SK-N-SH treated with all-trans-retinoic acid at 6 μM for 48 hours (cell line): Measurements from ENCODE around the gene DNASE2B.

ENCODE experiments used
- ATAC-seq: fragments of 200-7000 bp; cut with Tn5 transposase; 3 replicates; pipeline ENCODE4 v1.9.1; 2020; ENCODE audit warnings: mild to moderate bottlenecking, moderate library complexity
- ARNTL ChIP-seq: fragments of 450-650 bp; formaldehyde crosslinking; IDR thresholded peaks from 2 replicates; pipeline ENCODE4 v1.5.0; 2020; ENCODE audit warnings: low read depth, mild to moderate bottlenecking, moderate library complexity, borderline replicate concordance
- BACH2 ChIP-seq: fragments of 250-450 bp; sonication (Bioruptor Pico); IDR thresholded peaks from 2 replicates; pipeline ENCODE4 v1.9.0; 2021; ENCODE audit warnings: mild to moderate bottlenecking, borderline replicate concordance
- CREB5 ChIP-seq: fragments of 250-450 bp; sonication (Bioruptor Pico); IDR thresholded peaks from 2 replicates; pipeline ENCODE4 v1.5.1; 2020; ENCODE audit warnings: low read depth, mild to moderate bottlenecking, moderate library complexity
- CSDC2 ChIP-seq: fragments of 250-450 bp; sonication (Bioruptor Pico); IDR thresholded peaks from 2 replicates; pipeline ENCODE4 v1.5.0; 2020; ENCODE audit warnings: mild to moderate bottlenecking, moderate library complexity
- CSRNP3 ChIP-seq: fragments of 250-450 bp; sonication (Bioruptor Pico); IDR thresholded peaks from 2 replicates; pipeline ENCODE4 v1.5.1; 2021; ENCODE audit warnings: mild to moderate bottlenecking, moderate library complexity
- GLIS3 ChIP-seq: fragments of 250-450 bp; sonication (Bioruptor Pico); IDR thresholded peaks from 2 replicates; pipeline ENCODE4 v1.5.0; 2020; ENCODE audit warnings: mild to moderate bottlenecking, moderate library complexity
- ISL1 ChIP-seq: fragments of 250-450 bp; sonication (Bioruptor Pico); IDR thresholded peaks from 2 replicates; pipeline ENCODE4 v2.1.2; 2022; ENCODE audit warnings: mild to moderate bottlenecking, moderate library complexity
- OSR1 ChIP-seq: fragments of 250-450 bp; sonication (Bioruptor Pico); IDR thresholded peaks from 2 replicates; pipeline ENCODE4 v1.8.0; 2022; ENCODE audit warnings: moderate library complexity, mild to moderate bottlenecking, inconsistent platforms
- PATZ1 ChIP-seq: fragments of 250-450 bp; sonication (Bioruptor Pico); IDR thresholded peaks from 2 replicates; pipeline ENCODE4 v1.8.0; 2020; ENCODE audit warnings: mild to moderate bottlenecking, moderate library complexity, borderline replicate concordance
- POU6F1 ChIP-seq: fragments of 250-450 bp; sonication (Bioruptor Pico); IDR thresholded peaks from 2 replicates; pipeline ENCODE4 v1.8.0; 2021; ENCODE audit warnings: low read depth, mild to moderate bottlenecking, moderate library complexity, borderline replicate concordance
- PPARA ChIP-seq: fragments of 250-450 bp; sonication (Bioruptor Pico); IDR thresholded peaks from 2 replicates; pipeline ENCODE4 v1.5.0; 2020; ENCODE audit warnings: mild to moderate bottlenecking, borderline replicate concordance
- SNAI2 ChIP-seq: fragments of 250-450 bp; sonication (Bioruptor Pico); IDR thresholded peaks from 2 replicates; pipeline ENCODE4 v1.5.0; 2020; ENCODE audit warnings: mild to moderate bottlenecking, moderate library complexity
- TCF4 ChIP-seq: fragments of 250-450 bp; sonication (Bioruptor Pico); IDR thresholded peaks from 2 replicates; pipeline ENCODE4 v1.8.0; 2021; ENCODE audit warnings: mild to moderate bottlenecking, moderate library complexity, borderline replicate concordance
- TSHZ2 ChIP-seq: fragments of 250-450 bp; sonication (Bioruptor Pico); IDR thresholded peaks from 2 replicates; pipeline ENCODE4 v1.5.0; 2020; ENCODE audit warnings: mild to moderate bottlenecking, moderate library complexity
- ZC3H10 ChIP-seq: fragments of 250-450 bp; sonication (Bioruptor Pico); IDR thresholded peaks from 2 replicates; pipeline ENCODE4 v1.5.1; 2021; ENCODE audit warnings: mild to moderate bottlenecking, moderate library complexity
- ZFP3 ChIP-seq: fragments of 250-450 bp; sonication (Bioruptor Pico); IDR thresholded peaks from 2 replicates; pipeline ENCODE4 v1.5.0; 2020; ENCODE audit warnings: mild to moderate bottlenecking, moderate library complexity
- ZFP30 ChIP-seq: fragments of 450-650 bp; formaldehyde crosslinking; IDR thresholded peaks from 2 replicates; pipeline ENCODE4 v1.5.0; 2022; ENCODE audit warnings: mild to moderate bottlenecking, moderate library complexity
- ZNF565 ChIP-seq: fragments of 450-650 bp; formaldehyde crosslinking; conservative IDR thresholded peaks from 2 replicates; pipeline ENCODE4 v1.5.0; 2020; ENCODE audit warnings: low read depth, mild to moderate bottlenecking, moderate library complexity
- ZNF8 ChIP-seq: fragments of 450-650 bp; formaldehyde crosslinking; IDR thresholded peaks from 2 replicates; pipeline ENCODE4 v1.5.0; 2020; ENCODE audit warnings: mild to moderate bottlenecking, moderate library complexity

The DNASE2B gene

GRCh38 chr1:84360316-84360715 lies 38.0 kb upstream of the DNASE2B start (continued):
- TF ChIP-seq PATZ1 (CRISPR knock-in tag) = no peak
- no peak for TF ChIP-seq OSR1
- TF ChIP-seq CSRNP3 (CRISPR knock-in tag) = no peak
- no peak for TF ChIP-seq ISL1

GRCh38 chr1:84361796-84362195 lies 36.5 kb upstream of the DNASE2B start:
- no peak for TF ChIP-seq CREB5
- no peak for TF ChIP-seq PATZ1 (CRISPR knock-in tag)
- no peak for TF ChIP-seq GLIS3 (CRISPR knock-in tag)
- no peak for TF ChIP-seq ARNTL (CRISPR knock-in tag)
- TF ChIP-seq SNAI2 (CRISPR knock-in tag) = no peak
- TF ChIP-seq PPARA (CRISPR knock-in tag) = no peak
- TF ChIP-seq CSDC2 (CRISPR knock-in tag) = no peak
- TF ChIP-seq OSR1 = no peak
- TF ChIP-seq CSRNP3 (CRISPR knock-in tag) = no peak
- TF ChIP-seq ZFP30 (CRISPR knock-in tag) = no peak
- TF ChIP-seq ZC3H10 (CRISPR knock-in tag) = no peak
- TF ChIP-seq ZFP3 (CRISPR knock-in tag) = no peak
- no peak for TF ChIP-seq TSHZ2 (CRISPR knock-in tag)
- no peak for TF ChIP-seq BACH2 (CRISPR knock-in tag)
- no peak for TF ChIP-seq ZNF565 (CRISPR knock-in tag)
- TF ChIP-seq TCF4 = no peak
- no peak for TF ChIP-seq POU6F1
- TF ChIP-seq ZNF8 = no peak
- ATAC-seq = no peak
